Suppressor macrophage treated with lipopolysaccharide for 1 hour (primary cell): Measurements from ENCODE around the gene SPAG5.

Experiments used
- DNase-seq, 3 donors: peaks; one replicate each; pipeline ENCODE4 v3.0.0-alpha.2; 2020 to 2022

Gene SPAG5

GRCh38 chr17:28544402-28545140 is 54.3 kb downstream of the SPAG5 start:
- DNase-seq, result no peak

GRCh38 chr17:28541439-28541838 is 57.4 kb downstream of the SPAG5 start:
- DNase-seq, result no peak

GRCh38 chr17:28540231-28540630 is 58.6 kb downstream of the SPAG5 start:
- no peak for DNase-seq

GRCh38 chr17:28538296-28538895 is 60.4 kb downstream of the SPAG5 start:
- no peak for DNase-seq

GRCh38 chr17:28537219-28537610 is 61.6 kb downstream of the SPAG5 start:
- DNase-seq, result no peak

- DNase-seq, result no peak
These were observed 62.1 kb downstream of the SPAG5 start for GRCh38 chr17:28536532-28537218.

- no peak for DNase-seq
These were observed 64.0 kb downstream of the SPAG5 start for GRCh38 chr17:28534740-28535375.

- DNase-seq, result peak in 1 of 3 donors; percentile 17
These were observed 65.6 kb downstream of the SPAG5 start for GRCh38 chr17:28533091-28533807.

GRCh38 chr17:28532050-28532960 is 66.5 kb downstream of the SPAG5 start:
- peak; percentile 22 to 45 (median 40) for DNase-seq

GRCh38 chr17:28530926-28531325 is 67.9 kb downstream of the SPAG5 start:
- no peak for DNase-seq

GRCh38 chr17:28530250-28530649 is 68.6 kb downstream of the SPAG5 start:
- no peak for DNase-seq

- no peak for DNase-seq
These were observed 69.8 kb downstream of the SPAG5 start for GRCh38 chr17:28529013-28529400.

- DNase-seq, result no peak
These were observed 70.4 kb downstream of the SPAG5 start for GRCh38 chr17:28528327-28529012.

- no peak for DNase-seq
These were observed 71.0 kb downstream of the SPAG5 start for GRCh38 chr17:28527859-28528258.
